CD4-positive, alpha-beta T cell (primary cell): ENCODE data around the gene PPP4R2. TPM values are rescaled to one million over a fixed set of nuclear protein-coding genes. Genes with fewer than 3 reads are reported as not detected.

Source experiments
- ATAC-seq: fragments of 200-7000 bp; cut with Tn5 transposase; one replicate; pipeline ENCODE4 v1.10.0; 2022; ENCODE audit warnings: mild to moderate bottlenecking; ENCODE audit not compliant: poor library complexity
- CTCF ChIA-PET: fragments of 350-600 bp; sonication (Branson Sonifier 250); formaldehyde crosslinking; loops from one replicate; lab custom pipeline; 2021; ENCODE audit warnings: antibody characterized with exemption, inconsistent platforms; lab: Charles Lee
- POLR2A ChIA-PET: fragments of 350-600 bp; sonication (Branson Sonifier 250); formaldehyde crosslinking; loops from one replicate; lab custom pipeline; 2021; ENCODE audit warnings: antibody characterized with exemption, inconsistent platforms; lab: Charles Lee
- DNase-seq, 14 experiments: peaks; one replicate each; pipeline ENCODE4 v3.0.0-alpha.2; 2013 to 2020; ENCODE audit warnings: mixed read lengths in 2 of 14
- H3K27ac ChIP-seq, 2 donors: one replicate each; pipeline versions ENCODE4 v1.5.1 to v1.7.0; 2013; ENCODE audit warnings: low read length in 2 of 2, low read depth in 1 of 2, mild to moderate bottlenecking in 1 of 2
- H3K27me3 ChIP-seq, 2 experiments: 1 replicate in 1 of 2; 2 replicates in 1 of 2; pipeline versions ENCODE4 v1.6.1 to v1.7.0; 2013; ENCODE audit warnings: low read length in 2 of 2, control low read depth in 1 of 2, mild to moderate bottlenecking in 1 of 2, moderate library complexity in 1 of 2; ENCODE audit not compliant: insufficient read depth in 2 of 2, control insufficient read depth in 1 of 2
- H3K36me3 ChIP-seq: one replicate; pipeline ENCODE4 v1.6.1; 2013; ENCODE audit warnings: low read length, control low read depth; ENCODE audit not compliant: insufficient read depth
- H3K4me1 ChIP-seq: one replicate; pipeline ENCODE4 v1.6.1; 2013; ENCODE audit warnings: low read length, control low read depth; ENCODE audit not compliant: insufficient read depth
- H3K4me3 ChIP-seq: one replicate; pipeline ENCODE4 v1.5.1; 2013; ENCODE audit warnings: mild to moderate bottlenecking, low read length, moderate library complexity
- H3K9me3 ChIP-seq, 2 experiments: 1 replicate in 1 of 2; 2 replicates in 1 of 2; pipeline versions ENCODE4 v1.6.1 to v1.7.0; 2013; ENCODE audit warnings: low read length in 2 of 2, mild to moderate bottlenecking in 2 of 2, control low read depth in 1 of 2, moderate library complexity in 1 of 2; ENCODE audit not compliant: control insufficient read depth in 1 of 2, insufficient read depth in 1 of 2
- H3K27ac Mint-ChIP-seq: one replicate; pipeline ENCODE4 v1.8.0; 2020; ENCODE audit warnings: mixed read lengths
- H3K27me3 Mint-ChIP-seq: one replicate; pipeline ENCODE4 v1.8.0; 2021; ENCODE audit warnings: mixed read lengths
- H3K36me3 Mint-ChIP-seq: one replicate; pipeline ENCODE4 v1.8.0; 2021; ENCODE audit warnings: low read depth, mixed read lengths
- H3K4me1 Mint-ChIP-seq: one replicate; pipeline ENCODE4 v1.8.0; 2021; ENCODE audit warnings: low read depth, mixed read lengths
- H3K4me3 Mint-ChIP-seq: one replicate; pipeline ENCODE4 v1.8.0; 2020; ENCODE audit warnings: mild to moderate bottlenecking, mixed read lengths
- H3K9me3 Mint-ChIP-seq: one replicate; pipeline ENCODE4 v1.8.0; 2020; ENCODE audit warnings: mixed read lengths
- intact Hi-C, 2 experiments: fragments of 100-400 bp; cut with DNase I in 1 of 2; cut with micrococcal nuclease in 1 of 2; formaldehyde crosslinking; loops; one replicate each; pipeline versions ENCODE4 v1.15.1 to v1.9.0; 2023 to 2025; cut with DNase I, micrococcal nuclease
- total RNA-seq, 174 experiments: library from RNA in 2 of 174; stranded (reverse) in 2 of 174; gene quantifications; one replicate each; pipeline ENCODE4 v1.2.3 and lab custom pipeline; 2021 to 2026
- TF ChIP-seq, protein P1 (sequence below): fragments of 200-600 bp; IDR thresholded peaks from one replicate; pipeline ENCODE4 v1.8.0; 2022; ENCODE audit warnings: antibody characterized with exemption, mild to moderate bottlenecking

PPP4R2 gene
- total RNA-seq, 2 experiments from 2014 or later, result 67.8 to 80.3 TPM

DNA sequence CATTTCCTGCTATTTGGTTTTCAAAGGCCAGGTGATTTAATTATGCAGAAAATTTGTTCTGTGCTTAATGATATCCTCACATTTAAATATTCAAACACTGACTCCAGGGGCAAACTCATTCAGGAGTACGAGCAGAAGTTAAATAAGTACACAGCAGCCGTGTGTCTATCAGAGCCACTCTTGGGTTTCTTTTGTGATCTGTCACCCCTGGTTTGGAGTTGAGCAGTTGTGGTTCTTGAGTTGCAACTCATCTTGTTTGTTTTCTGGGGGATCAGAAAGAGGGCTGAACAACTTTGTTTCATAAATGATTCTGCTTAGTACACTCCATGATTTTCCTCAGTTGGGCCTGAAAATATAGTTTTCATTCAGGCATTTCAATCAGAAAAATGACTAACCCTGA, 25.7 kb upstream of the PPP4R2 start:
- ChIA-PET CTCF (no interaction called here), POLR2A (no interaction called here)
- H3K27me3 Mint-ChIP-seq, result no peaks in the 10 kb centered on the region
- Histone ChIP-seq H3K4me1 (peaks cover 12% of the 10 kb centered on the region), H3K27me3 (no peaks in the 10 kb centered on the region), H3K9me3 (no peaks in the 10 kb centered on the region), H3K4me3 (no peak overlapping the region), H3K27ac (no peak overlapping the region), H3K36me3 (no peaks in the 10 kb centered on the region)
- ATAC-seq, result no peak
- no peak overlapping the region for H3K27ac Mint-ChIP-seq
- H3K4me1 Mint-ChIP-seq, result peaks cover 15% of the 10 kb centered on the region
- TF ChIP-seq, protein P1, sequence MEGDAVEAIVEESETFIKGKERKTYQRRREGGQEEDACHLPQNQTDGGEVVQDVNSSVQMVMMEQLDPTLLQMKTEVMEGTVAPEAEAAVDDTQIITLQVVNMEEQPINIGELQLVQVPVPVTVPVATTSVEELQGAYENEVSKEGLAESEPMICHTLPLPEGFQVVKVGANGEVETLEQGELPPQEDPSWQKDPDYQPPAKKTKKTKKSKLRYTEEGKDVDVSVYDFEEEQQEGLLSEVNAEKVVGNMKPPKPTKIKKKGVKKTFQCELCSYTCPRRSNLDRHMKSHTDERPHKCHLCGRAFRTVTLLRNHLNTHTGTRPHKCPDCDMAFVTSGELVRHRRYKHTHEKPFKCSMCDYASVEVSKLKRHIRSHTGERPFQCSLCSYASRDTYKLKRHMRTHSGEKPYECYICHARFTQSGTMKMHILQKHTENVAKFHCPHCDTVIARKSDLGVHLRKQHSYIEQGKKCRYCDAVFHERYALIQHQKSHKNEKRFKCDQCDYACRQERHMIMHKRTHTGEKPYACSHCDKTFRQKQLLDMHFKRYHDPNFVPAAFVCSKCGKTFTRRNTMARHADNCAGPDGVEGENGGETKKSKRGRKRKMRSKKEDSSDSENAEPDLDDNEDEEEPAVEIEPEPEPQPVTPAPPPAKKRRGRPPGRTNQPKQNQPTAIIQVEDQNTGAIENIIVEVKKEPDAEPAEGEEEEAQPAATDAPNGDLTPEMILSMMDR, result no peak
- H3K9me3 Mint-ChIP-seq, result no peaks in the 10 kb centered on the region
- no peaks in the 10 kb centered on the region for H3K36me3 Mint-ChIP-seq
- H3K4me3 Mint-ChIP-seq, result no peak overlapping the region
- intact Hi-C loops, result no loop called here
- no peak for DNase-seq

- no peak overlapping the region for H3K27ac ChIP-seq
- no peaks in the 10 kb centered on the region for H3K27me3 ChIP-seq
- no peaks in the 10 kb centered on the region for H3K36me3 ChIP-seq
- no peak overlapping the region for H3K4me3 ChIP-seq
- H3K4me1 ChIP-seq, result no peaks in the 10 kb centered on the region
- H3K27me3 Mint-ChIP-seq, result no peaks in the 10 kb centered on the region
- H3K4me1 Mint-ChIP-seq, result peaks cover 4% of the 10 kb centered on the region
- no peaks in the 10 kb centered on the region for H3K9me3 Mint-ChIP-seq
- DNase-seq (no peak), ATAC-seq (no peak)
- H3K36me3 Mint-ChIP-seq, result no peaks in the 10 kb centered on the region
- ChIA-PET POLR2A (no interaction called here), CTCF (no interaction called here)
- no peaks in the 10 kb centered on the region for H3K9me3 ChIP-seq
- TF ChIP-seq, protein P1, result no peak
- intact Hi-C loops, result no loop called here
- H3K4me3 Mint-ChIP-seq, result no peak overlapping the region
- H3K27ac Mint-ChIP-seq, result no peak overlapping the region
These were observed 23.9 kb upstream of the PPP4R2 start for GRCh38 chr3:72972706-72973030.

DNA sequence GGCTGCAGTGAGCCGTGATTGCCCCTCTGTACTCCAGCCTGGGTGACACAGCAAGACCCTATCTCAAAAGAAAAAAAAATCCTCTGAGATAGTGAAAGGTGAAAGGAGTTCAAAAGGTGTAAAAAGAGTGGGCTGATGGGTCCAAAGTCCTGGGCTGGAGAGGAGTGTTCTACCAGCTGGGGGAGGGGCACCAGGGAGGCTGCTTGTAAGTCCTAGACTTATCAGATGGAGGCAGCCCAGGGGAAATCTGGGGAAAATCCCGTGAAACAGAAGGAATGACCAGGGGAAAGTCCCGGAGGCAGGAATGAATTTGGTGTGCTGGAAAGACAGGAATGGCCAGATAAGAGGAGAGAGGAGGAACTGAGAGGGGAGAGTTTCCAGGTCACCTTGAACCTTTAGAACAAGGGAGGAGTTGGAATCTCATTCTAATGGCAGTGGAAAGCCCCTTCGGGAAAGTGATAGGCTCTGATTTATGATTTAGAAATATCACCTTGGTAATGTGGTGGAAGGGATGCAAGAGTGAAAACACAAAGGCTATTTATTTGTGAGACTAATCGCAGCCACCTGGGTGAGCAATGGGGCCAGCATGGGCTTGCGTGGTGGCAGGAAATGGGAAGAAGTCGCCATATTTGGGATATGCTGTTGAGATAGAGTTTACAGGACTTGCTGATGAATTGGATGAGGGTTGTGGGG, 23.4 kb upstream of the PPP4R2 start:
- no peaks in the 10 kb centered on the region for H3K36me3 Mint-ChIP-seq
- Histone ChIP-seq H3K27me3 (no peaks in the 10 kb centered on the region), H3K36me3 (no peaks in the 10 kb centered on the region), H3K4me3 (no peak overlapping the region), H3K9me3 (no peaks in the 10 kb centered on the region), H3K4me1 (no peaks in the 10 kb centered on the region), H3K27ac (no peak overlapping the region)
- H3K4me3 Mint-ChIP-seq, result no peak overlapping the region
- no peak overlapping the region for H3K27ac Mint-ChIP-seq
- no peaks in the 10 kb centered on the region for H3K27me3 Mint-ChIP-seq
- no peaks in the 10 kb centered on the region for H3K9me3 Mint-ChIP-seq
- ChIA-PET CTCF (no interaction called here), POLR2A (no interaction called here)
- intact Hi-C loops, result no loop called here
- no peak for DNase-seq
- no peak for ATAC-seq
- TF ChIP-seq, protein P1, result no peak
- peaks cover 4% of the 10 kb centered on the region for H3K4me1 Mint-ChIP-seq
